ENCODE results near the gene MYEOV. TPM values are rescaled to one million over a fixed set of nuclear protein-coding genes. Genes with fewer than 3 reads are reported as not detected.

The MYEOV gene
- total RNA-seq, 4 donors from 2014 or later: 13.9 to 32.9 (median 25.8) TPM

- intact Hi-C loops (cut with DNase I; ENCODE audit: low total_unique reads): no loop called here
- H3K4me3 ChIP-seq (ENCODE audit: low read depth, poor library complexity, severe bottlenecking): no peak overlapping the region
- WGBS, 2 donors: 67 to 79% methylated on average over 12 of the region's 12 CpGs
- no peak for DNase-seq (ENCODE audit: low spot score in 2 of 2)
- TF ChIP-seq POLR2A (IDR thresholded peaks at IDR 0.05) (no peak), CTCF (IDR thresholded peaks at IDR 0.05) (no peak)
Measured at GRCh38 chr11:69267395-69267805, 26.6 kb upstream of the MYEOV start.

- no peak overlapping the region for H3K4me3 ChIP-seq (ENCODE audit: low read depth, poor library complexity, severe bottlenecking)
- TF ChIP-seq CTCF (IDR thresholded peaks at IDR 0.05) (no peak), POLR2A (IDR thresholded peaks at IDR 0.05) (no peak)
- intact Hi-C loops (cut with DNase I; ENCODE audit: low total_unique reads): no loop called here
- WGBS, 2 donors: 90 to 95% methylated on average over 8 to 9 of the region's 9 CpGs
- no peak for DNase-seq (ENCODE audit: low spot score in 2 of 2)
Measured at GRCh38 chr11:69268911-69269310, 25.0 kb upstream of the MYEOV start.

- intact Hi-C loops (cut with DNase I; ENCODE audit: low total_unique reads): no loop called here
- WGBS, 2 donors: 84 to 89% methylated on average over 4 of the region's 4 CpGs
- TF ChIP-seq CTCF (IDR thresholded peaks at IDR 0.05) (no peak), POLR2A (IDR thresholded peaks at IDR 0.05) (no peak)
- no peak for DNase-seq (ENCODE audit: low spot score in 2 of 2)
- no peak overlapping the region for H3K4me3 ChIP-seq (ENCODE audit: low read depth, poor library complexity, severe bottlenecking)
Measured at GRCh38 chr11:69269388-69269787, 24.6 kb upstream of the MYEOV start.

DNA sequence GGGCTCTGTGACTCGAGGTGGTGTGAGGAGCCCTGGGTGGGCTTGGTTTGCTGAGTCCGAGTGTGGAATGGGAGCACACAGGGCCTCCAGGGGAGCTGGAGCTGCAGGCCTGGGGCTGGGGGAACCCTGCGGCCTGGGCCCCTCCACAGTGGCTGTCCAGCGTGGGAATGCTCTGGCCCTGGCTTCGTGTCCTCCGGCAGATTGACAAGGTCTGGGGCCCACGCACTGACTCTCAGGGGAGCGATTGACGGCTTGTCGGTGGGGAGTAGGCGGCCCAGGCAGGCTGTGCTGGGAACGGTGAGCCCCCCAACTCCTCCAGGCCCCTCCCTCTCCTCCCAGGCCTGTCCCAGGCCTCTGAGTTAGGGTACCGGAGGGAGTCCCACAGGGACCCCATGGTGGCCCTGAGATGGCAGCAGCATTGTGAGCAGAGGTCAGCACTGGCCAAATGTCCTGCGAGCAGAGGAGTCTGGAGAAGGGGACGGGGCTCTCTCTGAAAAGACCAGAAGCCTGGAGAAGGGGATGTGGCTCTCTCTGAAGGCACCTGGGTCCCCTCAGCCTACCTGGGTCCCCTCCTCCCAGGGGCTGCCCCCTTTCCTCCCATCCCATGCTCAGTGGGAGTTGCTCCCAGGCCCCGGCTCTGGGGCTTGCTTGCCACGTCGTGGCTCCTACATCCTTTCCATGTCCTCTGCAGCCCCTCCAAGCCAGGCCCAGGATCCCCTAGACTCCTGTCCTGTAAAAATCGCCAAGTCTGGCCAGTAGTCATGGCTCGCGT lies 23.8 kb upstream of the MYEOV start:
- no peak for DNase-seq (ENCODE audit: low spot score in 2 of 2)
- WGBS, 2 donors: 89 to 91% methylated on average over 18 of the region's 21 CpGs
- intact Hi-C loops (cut with DNase I; ENCODE audit: low total_unique reads): no loop called here
- H3K4me3 ChIP-seq (ENCODE audit: low read depth, poor library complexity, severe bottlenecking): no peak overlapping the region
- TF ChIP-seq POLR2A (IDR thresholded peaks at IDR 0.05): no peak
- TF ChIP-seq CTCF (IDR thresholded peaks at IDR 0.05): no peak

DNA sequence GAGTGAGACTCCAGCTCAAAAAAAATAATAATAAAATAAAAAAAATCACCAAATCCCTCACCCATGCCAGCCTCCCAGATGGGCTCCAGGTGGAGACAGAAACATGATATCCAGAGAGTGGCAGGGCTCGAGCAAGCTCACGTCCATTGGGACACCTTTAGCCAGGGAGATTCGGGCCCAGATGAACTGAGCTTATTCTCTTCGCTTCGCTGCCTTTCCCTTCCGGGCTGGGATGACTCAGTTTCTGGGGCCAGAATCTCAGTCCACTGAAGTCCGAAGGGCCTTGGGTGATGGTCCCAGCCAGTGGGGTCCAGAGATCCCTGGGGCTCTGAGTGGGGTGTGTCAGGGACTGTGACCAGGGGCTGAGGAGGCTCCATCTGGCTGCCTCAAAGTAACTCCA lies 23.0 kb upstream of the MYEOV start:
- 80 to 95% methylated on average over 7 of the region's 7 CpGs for WGBS, 2 donors
- no peak for TF ChIP-seq POLR2A (IDR thresholded peaks at IDR 0.05)
- no peak for TF ChIP-seq CTCF (IDR thresholded peaks at IDR 0.05)
- intact Hi-C loops (cut with DNase I; ENCODE audit: low total_unique reads): no loop called here
- DNase-seq (ENCODE audit: low spot score in 2 of 2): no peak
- H3K4me3 ChIP-seq (ENCODE audit: low read depth, poor library complexity, severe bottlenecking): no peak overlapping the region

DNA sequence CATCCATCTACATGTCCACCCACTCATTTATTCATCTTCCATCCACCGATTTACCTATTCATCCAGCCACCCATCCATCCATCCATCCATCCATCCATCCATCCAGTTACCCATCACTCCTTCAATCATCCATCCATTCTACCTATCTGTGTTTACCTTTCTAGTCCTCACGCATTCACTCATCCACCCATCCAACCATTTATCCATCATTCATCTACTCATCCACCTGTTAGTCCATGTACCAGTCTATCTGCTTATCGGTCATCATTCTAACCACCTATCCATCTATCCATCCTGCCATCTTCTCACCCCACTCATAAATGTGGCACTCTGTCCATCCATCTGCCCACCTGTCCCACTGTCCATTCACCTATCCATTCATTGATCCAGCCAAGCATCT lies 21.9 kb upstream of the MYEOV start:
- TF ChIP-seq POLR2A (IDR thresholded peaks at IDR 0.05) (no peak), CTCF (IDR thresholded peaks at IDR 0.05) (no peak)
- intact Hi-C loops (cut with DNase I; ENCODE audit: low total_unique reads): no loop called here
- no peak for DNase-seq (ENCODE audit: low spot score in 2 of 2)
- 94 to 98% methylated on average over 3 of the region's 3 CpGs for WGBS, 2 donors
- no peak overlapping the region for H3K4me3 ChIP-seq (ENCODE audit: low read depth, poor library complexity, severe bottlenecking)

All from lower leg skin (tissue), 4 donors.